Activated naive CD4-positive, alpha-beta T cell treated with anti-CD3 and anti-CD28 coated beads, Interleukin-2, amount 50 U/mL, for 16 hours (primary cell): ENCODE results near the gene NOTUM.
"Not testable (repeated sequence)": the region's sequence is repeated elsewhere in the genome, so short reads cannot be mapped to it uniquely, and the experiment has no call there.

Experiments
- DNase-seq: peaks from one replicate; pipeline ENCODE4 v3.0.0-alpha.2; 2020

NOTUM gene

GRCh38 chr17:81996232-81996756 lies 35.3 kb upstream of the NOTUM start:
- DNase-seq = no peak

GRCh38 chr17:81995463-81996231 lies 34.7 kb upstream of the NOTUM start:
- no peak for DNase-seq

GRCh38 chr17:81994593-81995462 lies 33.8 kb upstream of the NOTUM start:
- DNase-seq = no peak

- no peak for DNase-seq
Observed at GRCh38 chr17:81993729-81994592, 33.0 kb upstream of the NOTUM start.

GRCh38 chr17:81992306-81993102 lies 31.5 kb upstream of the NOTUM start:
- no peak for DNase-seq

GRCh38 chr17:81991684-81992305 lies 30.8 kb upstream of the NOTUM start:
- no peak for DNase-seq

GRCh38 chr17:81990836-81991683 lies 30.1 kb upstream of the NOTUM start:
- no peak for DNase-seq

GRCh38 chr17:81987161-81987770 lies 26.3 kb upstream of the NOTUM start:
- DNase-seq = no peak

- DNase-seq = no peak
Observed at GRCh38 chr17:81986606-81987005, 25.6 kb upstream of the NOTUM start.

GRCh38 chr17:81984773-81985410 lies 23.9 kb upstream of the NOTUM start:
- no peak for DNase-seq

GRCh38 chr17:81983639-81984373 lies 22.8 kb upstream of the NOTUM start:
- no peak for DNase-seq

GRCh38 chr17:81983011-81983638 lies 22.1 kb upstream of the NOTUM start:
- no peak for DNase-seq

- DNase-seq = not testable (repeated sequence)
Observed at GRCh38 chr17:81981511-81981910, 20.5 kb upstream of the NOTUM start.

- no peak for DNase-seq
Observed at GRCh38 chr17:81980707-81981343, 19.8 kb upstream of the NOTUM start.

GRCh38 chr17:81980122-81980521 lies 19.1 kb upstream of the NOTUM start:
- no peak for DNase-seq

- DNase-seq = no peak
Observed at GRCh38 chr17:81978524-81979298, 17.7 kb upstream of the NOTUM start.
